IMR-90 (cell line): ENCODE measurements around the gene KRT33A. TPM values are rescaled to one million over a fixed set of nuclear protein-coding genes. Genes with fewer than 3 reads are reported as not detected.

Experiments
- ATAC-seq: fragments of 200-7000 bp; cut with Tn5 transposase; 2 replicates; pipeline ENCODE4 v1.9.1; 2020; ENCODE audit warnings: low read depth, mild to moderate bottlenecking, moderate library complexity
- BruUV-seq: library from RNA; stranded (reverse); fragments of 400-500 nt; replicated peaks from 2 replicates; lab custom pipeline; 2021; lab: Mats Ljungman, UMichigan
- CTCF ChIA-PET: fragments of 300-600 bp; formaldehyde crosslinking; extraction: SDS; loops from one replicate; lab custom pipeline; 2021; ENCODE audit warnings: antibody characterized with exemption; lab: Yijun Ruan, JAX
- POLR2A ChIA-PET: fragments of 300-600 bp; sonication (Branson Sonifier 250); formaldehyde crosslinking; loops from one replicate; lab custom pipeline; 2022; ENCODE audit warnings: antibody characterized with exemption; ENCODE audit not compliant: unreplicated experiment; lab: Charles Lee
- DNase-seq: peaks from one replicate; pipeline ENCODE4 v3.0.0; 2013
- H2AFZ ChIP-seq: replicated peaks from 2 replicates; pipeline ENCODE3; 2013; ENCODE audit warnings: low read length, mild to moderate bottlenecking; ENCODE audit not compliant: poor library complexity
- H2AK5ac ChIP-seq: 2 replicates; pipeline ENCODE4 v1.6.1; 2013; ENCODE audit warnings: low read depth, low read length, inconsistent platforms
- H2AK9ac ChIP-seq: replicated peaks from 2 replicates; pipeline ENCODE3; 2013; ENCODE audit warnings: mild to moderate bottlenecking, low read depth, low read length, moderate library complexity; ENCODE audit not compliant: poor library complexity
- H2BK120ac ChIP-seq: 2 replicates; pipeline ENCODE4 v1.6.1; 2013; ENCODE audit warnings: low read depth, low read length, inconsistent platforms
- H2BK15ac ChIP-seq: 3 replicates; pipeline ENCODE4 v1.6.1; 2013; ENCODE audit warnings: low read depth, low read length, inconsistent platforms
- H2BK20ac ChIP-seq: 2 replicates; pipeline ENCODE4 v1.6.1; 2013; ENCODE audit warnings: low read depth, mild to moderate bottlenecking, inconsistent platforms, low read length, moderate library complexity
- H2BK5ac ChIP-seq: 2 replicates; pipeline ENCODE4 v1.6.1; 2013; ENCODE audit warnings: mild to moderate bottlenecking, low read depth, low read length, inconsistent platforms; ENCODE audit not compliant: poor library complexity, severe bottlenecking
- H3K14ac ChIP-seq: replicated peaks from 2 replicates; pipeline ENCODE4 v1.6.1; 2013; ENCODE audit warnings: low read depth, low read length, inconsistent platforms
- H3K18ac ChIP-seq: 2 replicates; pipeline ENCODE4 v1.6.1; 2013; ENCODE audit warnings: low read depth, low read length, control low read depth
- H3K23ac ChIP-seq: 2 replicates; pipeline ENCODE4 v1.6.1; 2013; ENCODE audit warnings: low read depth, low read length, inconsistent platforms
- H3K27ac ChIP-seq: 2 replicates; pipeline ENCODE4 v1.5.1; 2013; ENCODE audit warnings: mild to moderate bottlenecking, control low read depth, low read length; ENCODE audit not compliant: insufficient read depth
- H3K27me3 ChIP-seq: 2 replicates; pipeline ENCODE4 v1.6.1; 2013; ENCODE audit warnings: low read length; ENCODE audit not compliant: control insufficient read depth, insufficient read depth
- H3K36me3 ChIP-seq: 2 replicates; pipeline ENCODE4 v1.6.1; 2013; ENCODE audit warnings: low read length, mixed read lengths; ENCODE audit not compliant: control insufficient read depth, insufficient read depth
- H3K4ac ChIP-seq: 2 replicates; pipeline ENCODE4 v1.6.1; 2013; ENCODE audit warnings: low read depth, low read length, inconsistent platforms
- H3K4me1 ChIP-seq: 2 replicates; pipeline ENCODE4 v1.6.1; 2013; ENCODE audit warnings: low read length, mixed read lengths; ENCODE audit not compliant: control insufficient read depth, insufficient read depth
- H3K4me2 ChIP-seq: 2 replicates; pipeline ENCODE4 v1.6.1; 2013; ENCODE audit warnings: low read depth, mild to moderate bottlenecking, control low read depth, low read length, moderate library complexity
- H3K4me3 ChIP-seq: 2 replicates; pipeline ENCODE4 v1.5.1; 2013; ENCODE audit warnings: low read depth, mild to moderate bottlenecking, control low read depth, low read length, moderate library complexity; ENCODE audit not compliant: insufficient read depth
- H3K56ac ChIP-seq: 2 replicates; pipeline ENCODE4 v1.6.1; 2013; ENCODE audit warnings: low read length, inconsistent platforms; ENCODE audit not compliant: insufficient read depth; ENCODE audit errors: extremely low read depth
- H3K79me1 ChIP-seq, 2 experiments: 2 replicates each; pipeline ENCODE4 v1.6.1; 2013; ENCODE audit warnings: low read length in 2 of 2, inconsistent platforms in 1 of 2, low read depth in 1 of 2
- H3K9ac ChIP-seq: 2 replicates; pipeline ENCODE4 v1.6.1; 2013; ENCODE audit warnings: low read depth, low read length, control low read depth
- H3K9me1 ChIP-seq: 2 replicates; pipeline ENCODE4 v1.6.1; 2013; ENCODE audit warnings: low read length, inconsistent platforms; ENCODE audit not compliant: insufficient read depth
- H3K9me3 ChIP-seq: 2 replicates; pipeline ENCODE4 v1.6.1; 2013; ENCODE audit warnings: low read length; ENCODE audit not compliant: control insufficient read depth, insufficient read depth
- H4K20me1 ChIP-seq: 2 replicates; pipeline ENCODE4 v1.6.1; 2013; ENCODE audit warnings: low read length, inconsistent platforms; ENCODE audit not compliant: insufficient read depth
- H4K5ac ChIP-seq: 2 replicates; pipeline ENCODE4 v1.6.1; 2013; ENCODE audit warnings: mild to moderate bottlenecking, low read depth, low read length, control low read depth
- H4K8ac ChIP-seq, 2 experiments: 2 replicates each; pipeline ENCODE4 v1.6.1; 2013; ENCODE audit warnings: low read depth in 2 of 2, low read length in 2 of 2, control low read depth in 1 of 2, inconsistent platforms in 1 of 2
- H4K91ac ChIP-seq: 2 replicates; pipeline ENCODE4 v1.6.1; 2013; ENCODE audit warnings: low read depth, low read length, inconsistent platforms; ENCODE audit not compliant: insufficient read depth
- BHLHE40 ChIP-seq: fragments of 150-350 bp; IDR thresholded peaks from 2 replicates; pipeline ENCODE4 v1.6.1; 2016; ENCODE audit warnings: mild to moderate bottlenecking, low read depth, low read length
- CEBPB ChIP-seq: IDR thresholded peaks from 2 replicates; pipeline ENCODE4 v1.6.1; 2012; ENCODE audit warnings: low read depth, low read length, improper control_type of control experiment
- CHD1 ChIP-seq: IDR thresholded peaks from 2 replicates; pipeline ENCODE4 v1.6.1; 2012; ENCODE audit warnings: low read depth, low read length, improper control_type of control experiment
- CTCF ChIP-seq: conservative IDR thresholded peaks from 2 replicates; pipeline ENCODE4 v1.5.1; 2012; ENCODE audit warnings: mild to moderate bottlenecking, low read depth, low read length, improper control_type of control experiment
- FOS ChIP-seq: fragments of 150-350 bp; IDR thresholded peaks from 2 replicates; pipeline ENCODE4 v1.6.1; 2016; ENCODE audit warnings: low read depth, low read length
- MAFK ChIP-seq: IDR thresholded peaks from 2 replicates; pipeline ENCODE4 v1.6.1; 2012; ENCODE audit warnings: low read depth, low read length, improper control_type of control experiment
- MAZ ChIP-seq: IDR thresholded peaks from 2 replicates; pipeline ENCODE4 v1.6.1; 2012; ENCODE audit warnings: low read depth, mild to moderate bottlenecking, low read length, improper control_type of control experiment, moderate library complexity, borderline replicate concordance
- MXI1 ChIP-seq: IDR thresholded peaks from 2 replicates; pipeline ENCODE4 v1.6.1; 2012; ENCODE audit warnings: low read depth, mild to moderate bottlenecking, low read length, moderate library complexity, borderline replicate concordance
- NFE2L2 ChIP-seq: fragments of 150-350 bp; IDR thresholded peaks from 2 replicates; pipeline ENCODE4 v1.6.1; 2016; ENCODE audit warnings: low read depth, mild to moderate bottlenecking, low read length
- POLR2A ChIP-seq: IDR thresholded peaks from 2 replicates; pipeline ENCODE4 v1.6.1; 2012; ENCODE audit warnings: mild to moderate bottlenecking, low read depth, low read length
- RAD21 ChIP-seq: IDR thresholded peaks from 2 replicates; pipeline ENCODE4 v1.6.1; 2012; ENCODE audit warnings: low read length, improper control_type of control experiment
- RCOR1 ChIP-seq: IDR thresholded peaks from 2 replicates; pipeline ENCODE4 v1.6.1; 2012; ENCODE audit warnings: mild to moderate bottlenecking, low read length, improper control_type of control experiment; ENCODE audit not compliant: insufficient replicate concordance
- RFX5 ChIP-seq: IDR thresholded peaks from 2 replicates; pipeline ENCODE4 v1.8.0; 2012; ENCODE audit warnings: low read depth, mild to moderate bottlenecking, low read length, moderate library complexity
- SMC3 ChIP-seq: fragments of 150-350 bp; IDR thresholded peaks from 2 replicates; pipeline ENCODE4 v1.6.1; 2016; ENCODE audit warnings: low read depth, mild to moderate bottlenecking, antibody characterized with exemption, low read length, moderate library complexity
- WGBS, 2 experiments: methylation state at CpG; one replicate each; pipeline versions ENCODE4 v1.1.5 to v1.1.7; 2013; ENCODE audit warnings: missing lambda C conversion rate in 2 of 2; ENCODE audit not compliant: insufficient read length in 1 of 2; ENCODE audit errors: extremely low coverage in 2 of 2; 5-methylcytosine and 5-hydroxymethylcytosine counted together
- dilution Hi-C: fragments of 300-500 bp; cut with HindIII; formaldehyde crosslinking; loops from one replicate; pipeline ENCODE4 v1.14.3; 2018; ENCODE audit warnings: low sequenced_read_pairs; ENCODE audit not compliant: unreplicated experiment
- in situ Hi-C: fragments of 300-500 bp; cut with MboI; formaldehyde crosslinking; loops from 3 replicates; pipeline ENCODE4 v1.14.3; 2019; ENCODE audit warnings: low sequenced_read_pairs, inconsistent platforms, mixed read lengths
- intact Hi-C: fragments of 100-400 bp; cut with micrococcal nuclease; formaldehyde crosslinking; loops from 2 replicates; pipeline ENCODE4 v1.10.0; 2022
- polyA plus RNA-seq, 3 experiments: library from polyadenylated mRNA; depleted of rRNA; stranded (reverse); fragments of >200 nt; gene quantifications; 2 replicates each; pipeline ENCODE4 v1.2.3, GENCODE V29; 2012; ENCODE audit warnings: low replicate concordance in 1 of 3
- total RNA-seq: library from RNA; depleted of rRNA; stranded (reverse); fragments of >200 nt; gene quantifications from 2 replicates; pipeline ENCODE4 v1.2.3, GENCODE V29; 2012
- TF ChIP-seq, protein P1 (sequence below): fragments of 150-350 bp; IDR thresholded peaks from 2 replicates; pipeline ENCODE4 v1.6.1; 2016; ENCODE audit warnings: low read depth, mild to moderate bottlenecking, low read length, moderate library complexity, borderline replicate concordance
- TF ChIP-seq, protein P2 (sequence below): fragments of 150-350 bp; IDR thresholded peaks from 2 replicates; pipeline ENCODE4 v1.6.1; 2017; ENCODE audit warnings: mild to moderate bottlenecking, antibody characterized with exemption, low read length, low read depth

Gene KRT33A
- total and polyA plus RNA-seq, 2 of the 4 experiments (the other 2 are of a cell fraction) = not detected

DNA sequence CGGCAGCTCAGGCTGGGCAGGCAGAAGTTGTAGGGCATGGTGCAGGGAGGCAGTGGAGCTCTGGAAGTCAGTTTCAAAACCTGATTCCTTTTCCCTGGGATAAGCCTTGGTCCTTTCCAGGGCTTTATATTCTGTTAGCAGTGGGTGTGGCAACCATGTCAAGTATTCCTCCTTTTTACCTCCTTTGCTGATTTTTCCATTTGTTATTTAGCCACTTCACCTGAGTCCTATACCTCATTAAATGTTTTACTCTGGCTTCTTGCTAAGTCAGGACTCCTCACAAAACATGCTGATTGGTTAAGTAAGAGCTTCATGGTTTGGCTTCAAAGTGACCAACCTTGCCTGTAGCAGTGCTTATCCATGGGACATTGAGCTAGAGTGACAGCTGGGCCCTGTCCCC lies 19.1 kb upstream of the KRT33A start, which contains the start of gene KRT33B:
TSS of gene KRT33B (minus strand) at position 101 of the 400 bp plus-strand sequence. CDS start at position 38, 63 bp downstream.
- Histone ChIP-seq H3K79me1 (no peaks in the 10 kb centered on the region), H3K9me1 (no peaks in the 10 kb centered on the region), H3K4me3 (no peak within 1 kb of the TSS), H4K20me1 (no peaks in the 10 kb centered on the region), H2BK20ac (peak within 1 kb of the TSS; percentile 58; the same call in 1 of the 2 replicates), H3K27me3 (no peaks in the 10 kb centered on the region), H3K9ac (no peak within 1 kb of the TSS), H2AFZ (no peak within 1 kb of the TSS), H3K4me2 (no peak within 1 kb of the TSS), H3K27ac (no peak within 1 kb of the TSS), H4K8ac (0 out of 4 replicates have a peak within 1 kb of the TSS, but pooled peaks of 1 of the 2 experiments have one; percentile 3), H2BK120ac (no peak within 1 kb of the TSS; the same call in 1 of the 2 replicates), H3K56ac (no peak within 1 kb of the TSS), H3K18ac (no peak within 1 kb of the TSS; the same call in 1 of the 2 replicates), H3K14ac (no peak within 1 kb of the TSS), H2BK5ac (no peak within 1 kb of the TSS), H4K5ac (no peak within 1 kb of the TSS), H3K23ac (no peak within 1 kb of the TSS), H2BK15ac (peak within 1 kb of the TSS; percentile 46; the same call in 2 of the 3 replicates), H4K91ac (0 out of 2 replicates have a peak within 1 kb of the TSS, but pooled peaks have one; percentile 39), H3K36me3 (no peaks in the 10 kb centered on the region), H2AK9ac (no peak within 1 kb of the TSS), H3K9me3 (peaks cover 4% of the 10 kb centered on the region; the same call in 1 of the 2 replicates), H3K4ac (no peak within 1 kb of the TSS; the same call in 1 of the 2 replicates), H2AK5ac (0 out of 2 replicates have a peak within 1 kb of the TSS, but pooled peaks have one; percentile 52), H3K4me1 (peaks cover 8% of the 10 kb centered on the region; the same call in 1 of the 2 replicates)
- dilution Hi-C loops (no loop called here), in situ Hi-C loops (loop anchor here (10.0 kb wide), 1 partner anchor 55 kb away; the partner anchor contains the start of gene KRTAP17-1), intact Hi-C loops (no loop called here)
- DNase-seq (no peak), ATAC-seq (no peak)
- WGBS, 2 experiments = no CpG with 5 or more reads among the region's 1 CpG
- TF ChIP-seq CTCF (no peak), CEBPB (no peak), MAZ (no peak), CHD1 (no peak), POLR2A (no peak), FOS (no peak), MAFK (no peak), SMC3 (no peak), RCOR1 (no peak), MXI1 (no peak), RFX5 (no peak), NFE2L2 (no peak), BHLHE40 (no peak), RAD21 (no peak)
- TF ChIP-seq, protein P1, sequence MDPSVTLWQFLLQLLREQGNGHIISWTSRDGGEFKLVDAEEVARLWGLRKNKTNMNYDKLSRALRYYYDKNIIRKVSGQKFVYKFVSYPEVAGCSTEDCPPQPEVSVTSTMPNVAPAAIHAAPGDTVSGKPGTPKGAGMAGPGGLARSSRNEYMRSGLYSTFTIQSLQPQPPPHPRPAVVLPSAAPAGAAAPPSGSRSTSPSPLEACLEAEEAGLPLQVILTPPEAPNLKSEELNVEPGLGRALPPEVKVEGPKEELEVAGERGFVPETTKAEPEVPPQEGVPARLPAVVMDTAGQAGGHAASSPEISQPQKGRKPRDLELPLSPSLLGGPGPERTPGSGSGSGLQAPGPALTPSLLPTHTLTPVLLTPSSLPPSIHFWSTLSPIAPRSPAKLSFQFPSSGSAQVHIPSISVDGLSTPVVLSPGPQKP = no peak
- TF ChIP-seq, protein P2, sequence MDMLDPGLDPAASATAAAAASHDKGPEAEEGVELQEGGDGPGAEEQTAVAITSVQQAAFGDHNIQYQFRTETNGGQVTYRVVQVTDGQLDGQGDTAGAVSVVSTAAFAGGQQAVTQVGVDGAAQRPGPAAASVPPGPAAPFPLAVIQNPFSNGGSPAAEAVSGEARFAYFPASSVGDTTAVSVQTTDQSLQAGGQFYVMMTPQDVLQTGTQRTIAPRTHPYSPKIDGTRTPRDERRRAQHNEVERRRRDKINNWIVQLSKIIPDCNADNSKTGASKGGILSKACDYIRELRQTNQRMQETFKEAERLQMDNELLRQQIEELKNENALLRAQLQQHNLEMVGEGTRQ = no peak
- BruUV-seq = no TSS peak
- POLR2A ChIA-PET = no interaction called here
- CTCF ChIA-PET = no interaction called here
